ENCODE data around the gene MAMLD1.

Gene MAMLD1

GRCh38 chrX:150337536-150337935 lies 25.6 kb upstream of the MAMLD1 start:
- TF ChIP-seq GATA2 (IDR thresholded peaks at IDR 0.05; ENCODE audit: low read depth, low read length): no peak
- no peak for TF ChIP-seq GATA3 (IDR thresholded peaks at IDR 0.05; ENCODE audit: low read depth, low read length)

DNA sequence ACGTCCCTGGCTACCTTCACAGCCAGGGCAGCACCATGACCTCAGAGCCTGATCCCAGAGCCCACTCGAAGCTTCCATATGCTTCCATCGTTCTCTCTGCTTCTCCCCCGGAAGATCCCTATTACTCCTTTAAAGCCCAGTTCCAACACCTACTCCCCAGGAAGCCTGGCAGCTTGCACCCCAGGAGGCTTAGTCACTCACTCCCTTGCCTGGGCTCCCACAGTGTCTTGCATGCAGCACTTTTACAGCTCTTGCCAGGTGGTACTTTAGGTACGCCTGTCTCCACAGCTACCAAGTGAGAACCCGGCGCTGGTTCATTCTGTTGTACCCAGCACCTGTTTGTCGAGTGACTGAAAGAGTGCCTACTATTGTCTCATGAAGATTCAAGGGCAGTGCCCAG lies 24.5 kb upstream of the MAMLD1 start:
- no peak for TF ChIP-seq GATA2 (IDR thresholded peaks at IDR 0.05; ENCODE audit: low read depth, low read length)
- TF ChIP-seq GATA3 (IDR thresholded peaks at IDR 0.05; ENCODE audit: low read depth, low read length): no peak

DNA sequence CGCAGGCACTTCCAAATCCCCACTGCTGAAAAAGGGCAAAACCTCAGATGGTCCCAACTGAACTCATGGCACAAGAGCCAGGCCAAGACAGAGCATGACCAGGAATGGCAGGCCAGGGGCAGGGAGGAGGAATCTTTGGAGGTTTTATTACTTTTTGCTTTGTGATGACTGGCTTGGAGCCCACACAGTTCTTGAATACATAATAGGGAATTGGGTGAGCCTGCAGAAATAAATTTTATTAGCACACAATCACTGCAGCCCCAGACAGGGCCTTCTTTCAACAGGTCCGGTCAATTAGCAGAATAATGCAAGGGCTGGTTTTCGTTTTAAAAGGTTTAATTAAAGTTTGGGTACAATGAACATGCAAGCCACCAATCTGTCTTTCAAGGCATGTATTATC lies 23.4 kb upstream of the MAMLD1 start:
- no peak for TF ChIP-seq GATA3 (IDR thresholded peaks at IDR 0.05; ENCODE audit: low read depth, low read length)
- no peak for TF ChIP-seq GATA2 (IDR thresholded peaks at IDR 0.05; ENCODE audit: low read depth, low read length)

- TF ChIP-seq GATA2 (IDR thresholded peaks at IDR 0.05; ENCODE audit: low read depth, low read length) (no peak), GATA3 (IDR thresholded peaks at IDR 0.05; ENCODE audit: low read depth, low read length) (no peak)
Observed at GRCh38 chrX:150347471-150347870, 15.6 kb upstream of the MAMLD1 start.

DNA sequence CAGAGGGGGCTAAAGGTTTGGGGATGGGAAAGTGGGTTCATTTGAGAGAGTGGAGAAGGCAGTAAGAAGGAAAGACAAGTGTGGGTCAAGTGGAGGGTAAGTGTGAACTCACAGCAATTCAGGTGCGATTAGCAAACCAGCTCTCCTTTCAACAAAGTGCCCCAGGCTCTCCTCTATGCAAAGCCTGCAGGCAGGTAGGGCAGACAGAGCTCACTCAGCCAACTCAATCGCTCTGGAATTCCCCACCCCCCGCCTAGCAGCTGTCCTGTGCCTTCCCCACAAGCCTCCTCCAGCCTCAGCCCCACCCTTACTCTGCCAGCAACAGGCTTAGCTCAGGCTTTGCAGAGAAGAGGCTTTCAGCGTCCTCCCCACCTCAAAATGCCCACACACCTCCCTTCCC lies 14.8 kb upstream of the MAMLD1 start:
- TF ChIP-seq GATA3 (IDR thresholded peaks at IDR 0.05; ENCODE audit: low read depth, low read length) (no peak), GATA2 (IDR thresholded peaks at IDR 0.05; ENCODE audit: low read depth, low read length) (no peak)

GRCh38 chrX:150352114-150352513 lies 11.0 kb upstream of the MAMLD1 start:
- TF ChIP-seq GATA3 (IDR thresholded peaks at IDR 0.05; ENCODE audit: low read depth, low read length) (no peak), GATA2 (IDR thresholded peaks at IDR 0.05; ENCODE audit: low read depth, low read length) (no peak)

GRCh38 chrX:150352581-150352980 lies 10.5 kb upstream of the MAMLD1 start:
- TF ChIP-seq GATA2 (IDR thresholded peaks at IDR 0.05; ENCODE audit: low read depth, low read length) (no peak), GATA3 (IDR thresholded peaks at IDR 0.05; ENCODE audit: low read depth, low read length) (no peak)

GRCh38 chrX:150355913-150356312 lies 7.2 kb upstream of the MAMLD1 start:
- TF ChIP-seq GATA2 (IDR thresholded peaks at IDR 0.05; ENCODE audit: low read depth, low read length) (no peak), GATA3 (IDR thresholded peaks at IDR 0.05; ENCODE audit: low read depth, low read length) (no peak)

GRCh38 chrX:150357790-150358189 lies 5.3 kb upstream of the MAMLD1 start:
- TF ChIP-seq GATA3 (IDR thresholded peaks at IDR 0.05; ENCODE audit: low read depth, low read length) (no peak), GATA2 (IDR thresholded peaks at IDR 0.05; ENCODE audit: low read depth, low read length) (no peak)

- TF ChIP-seq GATA2 (IDR thresholded peaks at IDR 0.05; ENCODE audit: low read depth, low read length): no peak
- no peak for TF ChIP-seq GATA3 (IDR thresholded peaks at IDR 0.05; ENCODE audit: low read depth, low read length)
Observed at GRCh38 chrX:150358651-150359050, 4.5 kb upstream of the MAMLD1 start.

DNA sequence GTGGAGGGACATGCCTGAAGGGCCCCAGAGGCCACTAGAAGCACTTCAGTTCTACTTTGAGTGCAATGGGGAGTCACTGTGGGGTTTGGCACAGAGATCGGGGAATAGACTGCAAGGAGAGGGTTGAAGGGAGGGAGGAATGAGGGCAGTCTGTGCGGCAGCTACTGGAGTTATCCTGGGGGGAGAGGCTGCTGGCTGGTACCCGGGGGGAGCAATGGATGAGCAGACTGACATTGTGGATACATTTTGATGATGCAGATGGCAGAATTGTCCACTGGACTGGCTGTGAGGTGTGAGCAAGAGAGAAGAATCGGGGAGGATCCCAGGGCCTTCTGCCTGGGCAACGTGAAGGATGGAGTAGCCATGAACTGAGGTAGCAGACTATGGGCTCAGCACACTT lies 2.8 kb upstream of the MAMLD1 start:
- TF ChIP-seq GATA3 (IDR thresholded peaks at IDR 0.05; ENCODE audit: low read depth, low read length) (no peak), GATA2 (IDR thresholded peaks at IDR 0.05; ENCODE audit: low read depth, low read length) (no peak)

DNA sequence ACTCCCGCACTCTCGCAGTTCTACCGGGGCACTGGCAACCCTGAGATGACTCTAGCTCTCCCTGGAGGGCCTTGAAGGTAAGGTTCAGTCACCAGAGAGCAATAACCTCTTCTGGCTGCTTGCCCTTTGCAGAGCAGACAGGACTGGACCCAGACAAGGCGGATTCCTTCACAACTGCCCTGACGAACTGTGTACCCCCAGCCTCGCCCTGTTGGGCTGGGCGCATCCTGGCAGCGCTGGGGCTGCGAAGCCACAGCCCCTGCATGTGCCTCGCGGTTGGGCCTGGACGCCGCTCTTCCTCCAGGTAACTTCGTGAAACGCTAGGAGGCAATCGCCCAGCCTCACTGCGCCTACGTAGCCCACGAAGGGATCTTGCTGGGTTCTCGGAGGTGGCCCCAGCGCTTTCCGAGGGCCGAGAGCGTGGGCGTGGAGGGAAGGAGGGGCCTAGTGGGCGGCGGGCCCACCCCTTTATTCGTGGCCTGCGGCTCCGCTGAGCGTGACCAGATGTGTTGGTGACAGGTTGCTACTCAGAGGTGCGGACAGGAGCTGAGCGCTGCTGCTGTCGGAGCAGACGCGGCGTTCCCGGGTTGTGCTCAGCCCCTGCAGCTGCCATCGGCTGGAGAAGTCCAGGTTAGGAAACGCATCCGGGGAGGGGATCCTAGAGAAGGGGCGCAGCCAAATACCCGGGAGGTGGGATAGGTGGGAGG lies 1.9 kb upstream of the MAMLD1 start:
- no peak for TF ChIP-seq GATA2 (IDR thresholded peaks at IDR 0.05; ENCODE audit: low read depth, low read length)
- no peak for TF ChIP-seq GATA3 (IDR thresholded peaks at IDR 0.05; ENCODE audit: low read depth, low read length)

DNA sequence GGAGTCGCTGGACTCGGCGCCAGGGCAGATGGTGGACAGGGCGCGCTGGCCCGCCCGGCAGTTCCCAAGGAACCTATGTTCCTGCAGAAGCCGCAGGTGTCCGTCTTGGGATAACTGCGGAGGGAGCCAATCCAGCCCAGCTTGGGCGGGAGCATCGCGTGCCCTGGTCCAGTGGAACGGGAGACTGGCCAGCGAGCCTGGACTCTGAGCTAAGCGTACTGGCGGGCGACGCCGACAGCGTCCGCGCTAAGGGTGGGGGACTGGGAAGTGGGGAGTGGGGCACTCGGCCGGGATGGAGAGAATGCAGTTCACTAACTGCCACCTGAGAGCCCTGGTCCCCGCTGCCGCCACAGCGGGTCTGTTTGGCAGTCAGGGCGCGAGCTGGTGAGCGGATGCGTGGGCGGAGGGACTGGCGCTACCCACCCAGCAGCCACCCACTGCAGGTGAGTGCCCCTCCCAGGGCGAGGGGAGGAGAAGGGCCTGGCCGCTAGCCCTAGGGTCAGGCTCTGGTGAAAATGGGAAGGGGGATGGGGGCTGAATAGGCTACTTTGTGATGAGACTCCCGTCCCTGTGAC lies 1.3 kb upstream of the MAMLD1 start:
- no peak for TF ChIP-seq GATA2 (IDR thresholded peaks at IDR 0.05; ENCODE audit: low read depth, low read length)
- no peak for TF ChIP-seq GATA3 (IDR thresholded peaks at IDR 0.05; ENCODE audit: low read depth, low read length)

DNA sequence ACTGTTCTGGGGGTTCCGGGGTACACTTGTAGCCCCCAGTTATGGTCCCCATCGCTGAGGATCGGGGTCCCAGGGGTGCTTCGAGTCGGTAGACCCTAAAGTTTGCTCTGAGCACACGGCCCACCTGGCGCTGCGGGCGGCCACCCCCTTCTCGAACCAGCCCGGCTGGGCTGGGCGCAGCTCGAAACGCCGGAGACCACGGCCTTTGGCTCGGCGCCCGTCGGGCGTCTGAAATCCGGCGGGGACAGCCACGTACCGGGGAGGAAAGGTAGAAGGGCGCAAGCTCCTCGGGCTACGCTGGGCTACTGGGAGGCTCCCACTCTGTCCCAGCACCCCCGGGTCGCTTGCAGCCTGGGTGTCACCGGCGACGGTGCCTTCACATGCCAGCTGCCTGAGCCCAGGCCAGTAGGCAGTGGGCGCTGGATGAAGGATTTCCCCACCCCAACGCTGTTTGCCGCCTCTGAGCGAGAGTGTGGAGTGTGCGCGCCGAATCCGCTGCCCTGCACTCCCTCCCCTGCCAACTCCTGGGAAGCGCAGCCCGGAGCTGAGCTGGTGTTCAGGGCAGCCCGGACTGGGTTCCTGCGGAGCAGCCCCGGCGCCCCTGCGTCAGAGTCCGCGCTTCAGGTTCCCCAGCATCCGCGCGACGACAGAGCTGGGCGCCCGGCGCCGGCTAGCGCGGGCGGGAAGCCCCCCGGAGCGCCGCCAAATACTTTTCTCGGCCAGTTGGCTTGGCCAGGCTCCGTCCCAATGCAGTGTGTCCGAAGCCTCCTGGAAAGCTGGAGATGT lies 637 bp downstream of the MAMLD1 start:
- TF ChIP-seq GATA2 (IDR thresholded peaks at IDR 0.05; ENCODE audit: low read depth, low read length) (no peak), GATA3 (IDR thresholded peaks at IDR 0.05; ENCODE audit: low read depth, low read length) (no peak)
